ENCODE results near the gene SLC6A3. TPM values are rescaled to one million over a fixed set of nuclear protein-coding genes. Genes with fewer than 3 reads are reported as not detected.

The SLC6A3 gene
- total and polyA plus RNA-seq, 2 experiments from 2014 or later = not detected

- no peak for TF ChIP-seq EZH2phosphoT487 (IDR thresholded peaks at IDR 0.05; ENCODE audit: insufficient read depth, low read depth)
- no peak for TF ChIP-seq EZH2 (IDR thresholded peaks at IDR 0.05; ENCODE audit: insufficient read depth, poor library complexity, severe bottlenecking)
- in situ Hi-C loops (cut with MboI) = no loop called here
- Histone ChIP-seq H4K20me1 (ENCODE audit: insufficient read depth) (no peaks in the 10 kb centered on the region), H3K4me2 (ENCODE audit: unreplicated experiment) (no peak overlapping the region), H3K27ac (no peak overlapping the region), H3K4me1 (ENCODE audit: insufficient read depth) (no peaks in the 10 kb centered on the region), H3K4me3 (no peak overlapping the region), H3K9me2 (ENCODE audit: insufficient read depth) (no peaks in the 10 kb centered on the region), H3K79me2 (ENCODE audit: insufficient read depth) (no peaks in the 10 kb centered on the region), H3K27me3 (replicated peaks; ENCODE audit: insufficient read depth) (peaks cover 37% of the 10 kb centered on the region), H3K9ac (no peak overlapping the region), H3K36me3 (ENCODE audit: low read depth) (no peaks in the 10 kb centered on the region), H2AFZ (no peak overlapping the region), H3F3A (ENCODE audit: insufficient read depth) (no peaks in the 10 kb centered on the region), H3K9me3 (ENCODE audit: low read depth) (no peaks in the 10 kb centered on the region)
- no peak for DNase-seq
- 52 to 63% methylated on average over 16 to 21 of the region's 21 CpGs for WGBS, 2 experiments (ENCODE audit: low coverage in 1 of 2, low lambda C conversion rate in 2 of 2, missing lambda C conversion rate in 2 of 2)
These were observed 54.2 kb downstream of the SLC6A3 start for GRCh38 chr5:1390861-1391600.

GRCh38 chr5:1390333-1390732, 54.9 kb downstream of the SLC6A3 start:
- no peak for DNase-seq
- no peak for TF ChIP-seq EZH2phosphoT487 (IDR thresholded peaks at IDR 0.05; ENCODE audit: insufficient read depth, low read depth)
- TF ChIP-seq EZH2 (IDR thresholded peaks at IDR 0.05; ENCODE audit: insufficient read depth, poor library complexity, severe bottlenecking) = no peak
- Histone ChIP-seq H4K20me1 (ENCODE audit: insufficient read depth) (no peaks in the 10 kb centered on the region), H2AFZ (no peak overlapping the region), H3K4me3 (no peak overlapping the region), H3K27me3 (replicated peaks; ENCODE audit: insufficient read depth) (peaks cover 39% of the 10 kb centered on the region), H3K36me3 (ENCODE audit: low read depth) (no peaks in the 10 kb centered on the region), H3F3A (ENCODE audit: insufficient read depth) (no peaks in the 10 kb centered on the region), H3K27ac (no peak overlapping the region), H3K4me2 (ENCODE audit: unreplicated experiment) (no peak overlapping the region), H3K4me1 (ENCODE audit: insufficient read depth) (no peaks in the 10 kb centered on the region), H3K79me2 (ENCODE audit: insufficient read depth) (no peaks in the 10 kb centered on the region), H3K9me2 (ENCODE audit: insufficient read depth) (no peaks in the 10 kb centered on the region), H3K9me3 (ENCODE audit: low read depth) (no peaks in the 10 kb centered on the region), H3K9ac (no peak overlapping the region)
- in situ Hi-C loops (cut with MboI) = no loop called here
- WGBS, 2 experiments (ENCODE audit: low coverage in 1 of 2, low lambda C conversion rate in 2 of 2, missing lambda C conversion rate in 2 of 2) = 17 to 38% methylated on average over 5 to 7 of the region's 7 CpGs

- no peak overlapping the region for H3K4me3 ChIP-seq
- no peaks in the 10 kb centered on the region for H3F3A ChIP-seq (ENCODE audit: insufficient read depth)
- DNase-seq = no peak
- in situ Hi-C loops (cut with MboI) = no loop called here
- H3K4me2 ChIP-seq (ENCODE audit: unreplicated experiment) = no peak overlapping the region
- H3K9ac ChIP-seq = no peak overlapping the region
- H3K9me2 ChIP-seq (ENCODE audit: insufficient read depth) = no peaks in the 10 kb centered on the region
- TF ChIP-seq EZH2phosphoT487 (IDR thresholded peaks at IDR 0.05; ENCODE audit: insufficient read depth, low read depth) = no peak
- no peak for TF ChIP-seq EZH2 (IDR thresholded peaks at IDR 0.05; ENCODE audit: insufficient read depth, poor library complexity, severe bottlenecking)
- no peaks in the 10 kb centered on the region for H3K79me2 ChIP-seq (ENCODE audit: insufficient read depth)
- no peaks in the 10 kb centered on the region for H4K20me1 ChIP-seq (ENCODE audit: insufficient read depth)
- peaks cover 26% of the 10 kb centered on the region for H3K27me3 ChIP-seq (replicated peaks; ENCODE audit: insufficient read depth)
- WGBS, 2 experiments (ENCODE audit: low coverage in 1 of 2, low lambda C conversion rate in 2 of 2, missing lambda C conversion rate in 2 of 2) = 68 to 77% methylated on average over 4 of the region's 4 CpGs
- no peak overlapping the region for H2AFZ ChIP-seq
- no peaks in the 10 kb centered on the region for H3K9me3 ChIP-seq (ENCODE audit: low read depth)
- H3K4me1 ChIP-seq (ENCODE audit: insufficient read depth) = no peaks in the 10 kb centered on the region
- no peak overlapping the region for H3K27ac ChIP-seq
- no peaks in the 10 kb centered on the region for H3K36me3 ChIP-seq (ENCODE audit: low read depth)
These were observed 56.8 kb downstream of the SLC6A3 start for GRCh38 chr5:1388383-1388967.

- no peak overlapping the region for H3K4me2 ChIP-seq (ENCODE audit: unreplicated experiment)
- H3K4me3 ChIP-seq = no peak overlapping the region
- H3K4me1 ChIP-seq (ENCODE audit: insufficient read depth) = no peaks in the 10 kb centered on the region
- H3K9ac ChIP-seq = no peak overlapping the region
- H3K9me3 ChIP-seq (ENCODE audit: low read depth) = no peaks in the 10 kb centered on the region
- no peaks in the 10 kb centered on the region for H3K9me2 ChIP-seq (ENCODE audit: insufficient read depth)
- DNase-seq = no peak
- WGBS, 2 experiments (ENCODE audit: low coverage in 1 of 2, low lambda C conversion rate in 2 of 2, missing lambda C conversion rate in 2 of 2) = 75 to 85% methylated on average over 5 of the region's 5 CpGs
- H3K27ac ChIP-seq = no peak overlapping the region
- in situ Hi-C loops (cut with MboI) = no loop called here
- H3F3A ChIP-seq (ENCODE audit: insufficient read depth) = no peaks in the 10 kb centered on the region
- no peak overlapping the region for H2AFZ ChIP-seq
- no peak for TF ChIP-seq EZH2 (IDR thresholded peaks at IDR 0.05; ENCODE audit: insufficient read depth, poor library complexity, severe bottlenecking)
- H3K36me3 ChIP-seq (ENCODE audit: low read depth) = no peaks in the 10 kb centered on the region
- peaks cover 26% of the 10 kb centered on the region for H3K27me3 ChIP-seq (replicated peaks; ENCODE audit: insufficient read depth)
- no peaks in the 10 kb centered on the region for H4K20me1 ChIP-seq (ENCODE audit: insufficient read depth)
- H3K79me2 ChIP-seq (ENCODE audit: insufficient read depth) = no peaks in the 10 kb centered on the region
These were observed 57.4 kb downstream of the SLC6A3 start for GRCh38 chr5:1387876-1388275.

Measured in GM23248 (cell line).